Fibroblast of skin of left quadriceps (primary cell): Measurements from ENCODE around the gene RHOG.
A peak's percentile ranks its signal among the peaks of the same experiment; 100 is the strongest.
"Not testable (repeated sequence)": the region's sequence is repeated elsewhere in the genome, so short reads cannot be mapped to it uniquely, and the experiment has no call there.

Source experiments
- DNase-seq, 2 experiments: peaks; one replicate each; pipeline ENCODE4 v3.0.0-alpha.2; 2013; ENCODE audit warnings: low read depth in 2 of 2

Gene RHOG

GRCh38 chr11:3808861-3809623 is 31.7 kb downstream of the RHOG start:
- peak in 1 of 2 experiments; percentile 7 for DNase-seq

- DNase-seq, result no peak
Measured at GRCh38 chr11:3807909-3808860, 32.6 kb downstream of the RHOG start, which contains the start of gene PGAP2. PGAP2 (plus strand) TSS chr11:3808560; CDS start chr11:3811260, 2,700 bp downstream.

- peak; percentile 54 to 55 for DNase-seq
Measured at GRCh38 chr11:3803726-3804495, 36.8 kb downstream of the RHOG start.

GRCh38 chr11:3802011-3802790 is 38.6 kb downstream of the RHOG start:
- DNase-seq, result no peak

GRCh38 chr11:3799873-3800272 is 40.9 kb downstream of the RHOG start:
- DNase-seq, result no peak

- no peak for DNase-seq
Measured at GRCh38 chr11:3799143-3799542, 41.6 kb downstream of the RHOG start.

- peak; percentile 100 for DNase-seq
Measured at GRCh38 chr11:3797329-3798090, 43.2 kb downstream of the RHOG start, which contains the start of gene NUP98. NUP98 (minus strand) TSS chr11:3797554; CDS start chr11:3782117, 15,437 bp downstream.

- no peak for DNase-seq
Measured at GRCh38 chr11:3796801-3797328, 43.9 kb downstream of the RHOG start.

GRCh38 chr11:3796346-3796745 is 44.4 kb downstream of the RHOG start:
- DNase-seq, result no peak

- DNase-seq, result no peak
Measured at GRCh38 chr11:3796002-3796311, 44.8 kb downstream of the RHOG start.

GRCh38 chr11:3795131-3796001 is 45.4 kb downstream of the RHOG start:
- DNase-seq, result no peak

GRCh38 chr11:3794387-3794786 is 46.4 kb downstream of the RHOG start:
- DNase-seq, result not testable (repeated sequence)

GRCh38 chr11:3786781-3787428 is 53.9 kb downstream of the RHOG start:
- no peak for DNase-seq

- DNase-seq, result no peak
Measured at GRCh38 chr11:3783611-3784010, 57.1 kb downstream of the RHOG start.

GRCh38 chr11:3782963-3783362 is 57.8 kb downstream of the RHOG start:
- DNase-seq, result no peak

GRCh38 chr11:3781423-3781822 is 59.3 kb downstream of the RHOG start:
- no peak for DNase-seq
